GM19372 (cell line): ENCODE data around the gene TAF15.

Source experiments
- ATAC-seq: cut with Tn5 transposase; IDR thresholded peaks from one replicate; pipeline ENCODE4 v1.9.1; 2021; ENCODE audit warnings: mild to moderate bottlenecking, low read depth, moderate library complexity; ENCODE audit not compliant: unreplicated experiment

TAF15 gene

GRCh38 chr17:35867574-35867973 lies 58.3 kb downstream of the TAF15 start:
- ATAC-seq = no peak

DNA sequence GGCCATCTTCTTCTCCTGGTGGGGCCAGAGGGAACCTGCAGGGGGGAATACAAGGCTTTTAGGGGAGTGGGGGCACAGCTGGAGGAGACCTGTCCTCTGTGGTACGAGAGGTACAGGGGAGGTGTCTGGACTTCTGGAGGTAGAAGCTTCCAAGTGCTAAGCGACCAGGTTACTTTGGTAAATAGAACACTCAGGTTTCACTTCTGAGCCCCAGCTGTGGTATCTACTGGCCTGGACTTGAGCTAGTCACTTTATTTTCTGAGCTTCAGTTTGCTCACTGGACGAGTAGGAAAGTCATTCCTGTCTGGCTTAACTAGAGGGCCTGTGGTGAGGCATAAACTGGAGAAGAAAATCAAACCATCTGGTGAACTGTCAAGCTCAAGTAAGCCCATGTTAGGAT lies 59.5 kb downstream of the TAF15 start, which contains the start of gene HEATR9:
TSS of gene HEATR9 (minus strand) at position 155 of the 400 bp plus-strand sequence. CDS start at position 6, 149 bp downstream.
- ATAC-seq = no peak

DNA sequence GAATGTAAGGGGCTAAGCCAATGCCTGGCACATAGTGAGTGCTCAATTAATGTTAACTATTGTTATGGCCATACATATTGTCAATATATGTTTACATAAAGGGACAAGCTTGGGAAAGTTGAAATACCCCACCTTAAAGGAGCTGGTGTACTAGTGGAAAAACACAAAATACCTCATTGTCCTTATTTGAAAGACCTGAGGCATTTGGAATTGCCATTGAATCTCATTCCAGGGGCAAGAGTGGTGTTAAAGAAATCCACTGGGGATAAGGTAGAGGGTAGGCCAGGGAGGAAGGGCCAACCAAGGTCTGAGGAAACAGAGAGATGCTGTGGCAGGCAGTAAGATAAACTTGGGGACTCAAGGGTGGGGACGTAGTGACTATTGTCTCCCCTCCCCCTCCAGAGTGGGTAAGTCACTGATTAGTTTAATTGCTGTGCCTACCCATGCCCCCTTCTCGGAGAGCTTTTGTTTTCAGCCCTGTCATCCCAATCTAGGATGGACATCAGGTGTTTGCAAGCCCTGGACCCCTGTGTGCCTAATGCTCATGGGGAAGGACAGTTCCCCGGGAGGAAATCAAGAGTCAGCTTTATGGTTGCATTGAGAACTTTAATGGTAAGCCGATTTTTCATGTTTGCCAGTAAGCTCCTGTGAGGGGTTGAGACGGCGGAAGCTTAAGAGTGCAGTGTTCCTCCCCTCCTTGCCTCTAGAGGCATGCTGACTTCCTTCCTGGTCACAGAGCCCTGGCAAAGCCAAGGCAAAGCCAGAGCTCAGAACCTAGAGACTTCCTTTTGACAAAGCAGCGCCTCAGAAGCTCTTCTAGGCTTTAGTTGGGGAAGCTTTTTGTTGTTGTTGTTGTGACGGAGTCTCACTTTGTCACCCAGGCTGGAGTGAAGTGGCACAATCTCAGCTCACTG lies 61.9 kb downstream of the TAF15 start:
- ATAC-seq = no peak

- no peak for ATAC-seq
These were observed 63.1 kb downstream of the TAF15 start for GRCh38 chr17:35872196-35872980.

DNA sequence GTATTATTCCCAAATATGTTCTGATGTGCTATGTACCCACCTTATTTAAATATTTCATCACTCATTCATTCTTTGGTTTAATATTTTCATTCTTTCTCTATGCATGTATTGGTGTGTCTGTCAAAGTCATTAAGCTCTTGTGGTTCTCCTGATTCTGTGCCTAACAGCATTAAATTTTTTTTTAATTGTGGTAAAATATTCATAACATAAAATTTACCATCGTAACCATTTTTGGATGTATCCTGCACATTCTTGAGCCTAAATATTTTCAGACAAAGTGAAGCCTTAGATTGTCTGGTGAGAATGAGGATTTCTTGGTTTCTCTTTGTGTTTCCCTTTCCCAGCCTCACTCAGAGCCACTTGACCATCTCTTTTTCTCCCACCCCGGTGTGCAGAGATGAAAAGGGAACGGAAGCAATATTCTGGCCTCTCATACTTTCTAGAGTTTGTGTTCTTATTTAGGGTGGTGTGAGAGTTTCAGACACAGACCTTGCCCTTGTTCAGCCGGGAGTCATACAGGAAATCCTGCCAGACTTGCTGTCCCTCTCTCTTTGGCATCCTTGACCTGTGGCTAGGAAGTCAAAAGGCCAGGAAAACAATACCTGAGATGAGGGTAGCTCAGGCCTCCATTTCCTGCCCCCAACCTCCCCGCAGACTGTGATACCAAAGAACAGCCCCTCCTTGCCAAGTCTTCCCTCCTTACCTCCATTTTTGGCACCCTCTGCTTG lies 66.0 kb downstream of the TAF15 start:
- no peak for ATAC-seq

DNA sequence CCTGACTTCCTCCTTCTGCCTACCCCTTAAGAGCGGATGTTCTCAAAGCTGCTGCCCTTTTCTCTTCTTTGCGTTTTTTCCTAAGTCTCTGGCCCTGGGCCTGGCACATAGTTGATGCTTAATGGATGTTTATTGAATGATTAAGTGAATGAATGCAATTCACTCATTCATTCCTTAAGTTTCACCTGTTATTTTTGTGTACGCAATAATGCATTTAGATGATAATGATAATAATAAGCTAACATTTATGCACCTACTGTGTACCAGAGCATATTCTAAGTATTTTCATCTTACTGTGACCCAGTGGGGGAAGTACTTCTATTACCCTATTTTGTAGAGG lies 66.5 kb downstream of the TAF15 start:
- ATAC-seq = no peak

DNA sequence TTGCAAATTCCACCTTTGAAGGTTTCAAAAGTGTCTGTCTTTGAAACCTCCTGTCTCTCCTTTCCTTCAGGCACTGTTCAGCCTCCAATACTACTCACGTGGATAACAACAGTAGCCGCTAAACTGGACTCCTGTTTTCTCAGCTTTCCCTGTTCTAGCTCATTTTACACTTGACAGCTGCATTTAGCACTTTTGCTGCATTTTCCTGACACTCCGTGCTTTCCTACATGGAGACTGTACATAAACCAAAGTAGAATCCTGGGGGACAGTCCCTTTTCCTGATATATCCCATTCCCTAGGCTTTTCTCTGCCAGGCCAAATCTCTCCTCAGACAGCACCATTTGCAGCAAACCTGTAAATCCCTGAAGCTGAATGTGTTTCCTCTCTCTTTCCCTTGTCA lies 67.2 kb downstream of the TAF15 start:
- no peak for ATAC-seq

GRCh38 chr17:35877345-35878029 lies 68.2 kb downstream of the TAF15 start:
- ATAC-seq = no peak

GRCh38 chr17:35878361-35878760 lies 69.1 kb downstream of the TAF15 start:
- ATAC-seq = no peak

DNA sequence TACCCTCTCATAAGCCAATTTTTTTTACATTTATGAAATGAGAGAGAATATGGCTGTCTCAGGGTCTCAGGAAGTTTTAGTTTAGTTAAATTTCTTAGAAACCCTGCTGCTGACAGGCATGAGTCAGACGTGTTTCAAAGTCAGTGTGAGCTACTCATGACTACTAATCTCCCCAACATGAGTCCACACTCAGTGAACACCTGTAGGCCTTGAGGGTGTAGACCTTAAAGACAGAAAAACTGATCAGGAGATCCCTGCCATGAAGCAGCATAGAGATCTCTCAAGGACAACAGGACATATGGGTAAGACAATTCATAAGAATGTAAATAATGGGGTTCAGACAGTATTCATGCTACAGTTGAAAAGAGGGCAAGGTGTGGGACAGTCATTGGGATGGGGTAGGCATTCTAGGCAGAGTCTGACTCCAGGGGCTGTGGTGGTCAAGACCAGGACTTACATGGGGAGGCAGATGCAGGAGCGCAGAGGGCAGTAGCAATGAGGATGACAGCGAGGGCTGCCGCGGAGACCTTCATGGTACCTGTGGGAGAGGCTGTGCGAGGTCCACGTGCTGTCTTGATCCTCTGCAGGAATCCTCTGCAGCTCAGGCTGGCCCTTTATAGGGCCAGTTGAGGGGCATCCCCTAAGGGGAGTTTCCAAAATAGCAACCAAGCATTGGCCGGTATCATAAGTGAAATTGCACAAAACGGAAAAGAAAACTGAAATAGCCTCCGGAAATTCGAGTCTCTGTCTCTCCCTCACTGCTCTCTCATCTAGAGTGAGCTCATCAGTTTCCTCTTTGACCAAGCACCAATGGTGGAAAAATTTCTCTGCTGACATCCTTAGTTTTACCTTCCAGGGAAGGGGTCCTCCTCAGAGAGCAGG lies 70.7 kb downstream of the TAF15 start, which contains the start of gene CCL5:
TSS of gene CCL5 (minus strand) at position 588 of the 882 bp plus-strand sequence.
- peak; percentile 83 for ATAC-seq

- ATAC-seq = no peak
These were observed 80.0 kb downstream of the TAF15 start for GRCh38 chr17:35889241-35889640.

- ATAC-seq = no peak
These were observed 80.8 kb downstream of the TAF15 start for GRCh38 chr17:35889818-35890773.

GRCh38 chr17:35890774-35891155 lies 81.5 kb downstream of the TAF15 start:
- ATAC-seq = no peak

GRCh38 chr17:35891269-35891668 lies 82.0 kb downstream of the TAF15 start:
- ATAC-seq = no peak

- ATAC-seq = no peak
These were observed 83.1 kb downstream of the TAF15 start for GRCh38 chr17:35892091-35893035.

GRCh38 chr17:35893751-35894150 lies 84.5 kb downstream of the TAF15 start:
- no peak for ATAC-seq

- ATAC-seq = no peak
These were observed 84.9 kb downstream of the TAF15 start for GRCh38 chr17:35894206-35894605.
